ENCODE results near the gene ZNF484.
"Not testable (repeated sequence)": the region's sequence is repeated elsewhere in the genome, so short reads cannot be mapped to it uniquely, and the experiment has no call there.

The ZNF484 gene

DNA sequence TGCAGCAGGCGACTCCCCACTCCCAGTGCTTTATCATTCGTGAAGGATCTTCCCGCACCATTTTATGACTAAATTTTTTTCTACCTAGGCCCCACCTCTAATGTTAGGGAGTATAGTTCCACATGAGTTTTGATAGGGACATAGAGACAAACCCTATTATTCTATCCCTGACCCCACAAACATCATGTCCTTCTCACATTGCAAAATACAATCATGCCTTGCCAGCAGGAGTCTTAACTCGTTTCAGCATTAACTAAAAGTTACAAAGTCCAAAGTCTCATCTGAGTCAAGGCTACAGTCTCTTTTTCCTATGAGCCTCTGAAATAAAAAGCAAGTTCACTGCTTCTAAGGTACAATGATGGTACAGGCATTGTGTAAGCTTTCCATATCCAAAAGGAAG is 14.4 kb upstream of the ZNF484 start:
- WGBS, 2 experiments = 85 to 91% methylated on average over 4 of the region's 4 CpGs
- H3K9me3 ChIP-seq (ENCODE audit: control insufficient read depth, low read length); H3K27ac ChIP-seq (ENCODE audit: insufficient read depth, low read depth, low read length, poor library complexity, severe bottlenecking); H3K27me3 ChIP-seq (ENCODE audit: control insufficient read depth, insufficient read depth, low read length, poor library complexity, severe bottlenecking); H3K36me3 ChIP-seq (ENCODE audit: control insufficient read depth, insufficient read depth, low read length); H3K4me1 ChIP-seq (ENCODE audit: control insufficient read depth, insufficient read depth, low read length); H3K4me3 ChIP-seq (ENCODE audit: insufficient read depth, low read depth, low read length): not testable (repeated sequence)

DNA sequence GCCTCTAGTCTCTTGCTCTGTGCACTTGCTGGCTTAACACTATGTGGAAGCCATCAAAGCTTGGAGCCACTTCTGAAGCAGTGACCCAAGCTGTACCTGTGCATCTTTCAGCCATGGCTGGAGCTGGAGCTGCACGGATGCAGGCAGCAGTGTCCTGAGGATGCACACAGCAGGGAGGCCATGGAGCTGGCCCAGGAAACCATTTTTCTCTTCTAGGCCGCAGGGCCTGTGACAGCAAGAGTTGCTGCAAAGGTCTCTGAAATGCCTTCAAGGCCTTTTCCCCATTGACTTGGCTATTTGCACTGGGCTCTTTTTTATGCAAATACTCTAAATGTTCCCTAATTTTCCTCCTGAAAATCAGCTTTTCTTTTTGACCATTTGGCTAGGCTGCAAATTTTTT is 12.9 kb upstream of the ZNF484 start:
- no peaks in the 10 kb centered on the region for H3K4me1 ChIP-seq (ENCODE audit: control insufficient read depth, insufficient read depth, low read length)
- WGBS, 2 experiments = 39 to 48% methylated on average over 2 of the region's 2 CpGs

DNA sequence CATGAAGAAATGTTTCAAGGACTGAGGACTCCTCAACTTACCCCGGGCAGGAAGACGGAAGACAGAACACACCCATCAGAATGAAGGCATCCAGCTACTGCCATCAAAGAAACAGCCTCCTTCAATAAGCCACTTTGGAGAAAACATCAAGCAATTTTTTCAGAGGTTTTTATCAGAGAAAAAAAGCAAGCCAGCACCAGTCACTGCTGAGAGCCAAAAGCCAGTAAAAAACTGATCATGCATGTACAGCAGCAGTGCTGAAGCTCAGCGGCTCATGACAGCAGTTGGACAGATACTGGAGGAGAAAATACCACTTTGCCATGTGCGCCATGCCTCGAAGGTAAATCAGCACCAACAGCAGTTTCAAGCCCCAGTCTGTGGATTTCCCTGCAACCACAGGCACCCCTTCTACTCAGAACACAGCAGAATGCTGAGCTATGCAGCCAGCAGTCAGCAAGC is 10.1 kb upstream of the ZNF484 start:
- Histone ChIP-seq H3K27me3 (ENCODE audit: control insufficient read depth, insufficient read depth, low read length, poor library complexity, severe bottlenecking) (no peaks in the 10 kb centered on the region), H3K4me3 (ENCODE audit: insufficient read depth, low read depth, low read length) (no peak overlapping the region), H3K27ac (ENCODE audit: insufficient read depth, low read depth, low read length, poor library complexity, severe bottlenecking) (no peak overlapping the region), H3K36me3 (ENCODE audit: control insufficient read depth, insufficient read depth, low read length) (no peaks in the 10 kb centered on the region), H3K4me1 (ENCODE audit: control insufficient read depth, insufficient read depth, low read length) (peaks cover 6% of the 10 kb centered on the region), H3K9me3 (ENCODE audit: control insufficient read depth, low read length) (no peaks in the 10 kb centered on the region)
- WGBS, 2 experiments = 94% methylated on average over 5 of the region's 5 CpGs

More for the DNA sequence above, 12.9 kb upstream of the ZNF484 start:
- Histone ChIP-seq H3K4me3 (ENCODE audit: insufficient read depth, low read depth, low read length) (no peak overlapping the region), H3K36me3 (ENCODE audit: control insufficient read depth, insufficient read depth, low read length) (no peaks in the 10 kb centered on the region), H3K27ac (ENCODE audit: insufficient read depth, low read depth, low read length, poor library complexity, severe bottlenecking) (no peak overlapping the region), H3K27me3 (ENCODE audit: control insufficient read depth, insufficient read depth, low read length, poor library complexity, severe bottlenecking) (no peaks in the 10 kb centered on the region), H3K9me3 (ENCODE audit: control insufficient read depth, low read length) (no peaks in the 10 kb centered on the region)

DNA sequence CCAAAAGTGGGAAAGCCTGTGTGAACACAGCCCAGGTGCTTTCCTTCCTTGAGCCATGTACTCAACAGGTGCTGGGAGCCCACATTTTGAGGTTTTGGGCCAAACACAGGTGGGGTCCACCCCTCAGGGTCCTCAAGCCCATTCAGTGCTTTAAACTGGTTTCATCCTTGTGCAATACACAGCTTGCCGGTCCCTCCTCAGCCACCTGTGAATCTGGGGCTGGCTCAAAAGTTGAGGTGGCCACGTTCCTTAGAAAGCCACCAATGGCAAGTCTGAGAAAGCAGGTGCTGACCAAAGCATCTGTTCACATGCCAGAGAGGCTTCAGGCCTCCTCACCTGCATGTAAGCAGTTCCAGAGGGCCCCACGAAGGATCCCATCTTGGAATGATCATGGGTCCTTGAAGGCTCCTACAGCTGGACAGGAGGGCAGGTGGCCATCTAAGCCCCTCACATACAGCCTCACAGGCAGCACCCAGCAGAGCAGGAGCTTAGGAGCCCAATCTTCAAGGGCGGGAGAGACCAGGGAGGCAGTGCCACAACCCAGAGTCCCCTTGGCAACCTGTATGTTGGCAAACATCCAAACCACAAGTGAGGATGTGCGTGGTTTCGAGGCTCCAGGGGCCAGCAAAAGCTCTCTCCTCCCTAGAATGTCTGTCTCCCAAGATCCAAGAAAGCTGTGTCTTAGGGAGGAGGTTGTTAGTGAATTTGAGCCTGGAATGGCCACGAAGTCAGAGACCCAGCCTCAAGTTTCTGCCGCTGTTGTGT is 9.2 kb upstream of the ZNF484 start:
- H3K9me3 ChIP-seq (ENCODE audit: control insufficient read depth, low read length); H3K27me3 ChIP-seq (ENCODE audit: control insufficient read depth, insufficient read depth, low read length, poor library complexity, severe bottlenecking); H3K36me3 ChIP-seq (ENCODE audit: control insufficient read depth, insufficient read depth, low read length); H3K27ac ChIP-seq (ENCODE audit: insufficient read depth, low read depth, low read length, poor library complexity, severe bottlenecking); H3K4me3 ChIP-seq (ENCODE audit: insufficient read depth, low read depth, low read length); H3K4me1 ChIP-seq (ENCODE audit: control insufficient read depth, insufficient read depth, low read length): not testable (repeated sequence)
- WGBS, 2 experiments = 90 to 92% methylated on average over 8 of the region's 8 CpGs

DNA sequence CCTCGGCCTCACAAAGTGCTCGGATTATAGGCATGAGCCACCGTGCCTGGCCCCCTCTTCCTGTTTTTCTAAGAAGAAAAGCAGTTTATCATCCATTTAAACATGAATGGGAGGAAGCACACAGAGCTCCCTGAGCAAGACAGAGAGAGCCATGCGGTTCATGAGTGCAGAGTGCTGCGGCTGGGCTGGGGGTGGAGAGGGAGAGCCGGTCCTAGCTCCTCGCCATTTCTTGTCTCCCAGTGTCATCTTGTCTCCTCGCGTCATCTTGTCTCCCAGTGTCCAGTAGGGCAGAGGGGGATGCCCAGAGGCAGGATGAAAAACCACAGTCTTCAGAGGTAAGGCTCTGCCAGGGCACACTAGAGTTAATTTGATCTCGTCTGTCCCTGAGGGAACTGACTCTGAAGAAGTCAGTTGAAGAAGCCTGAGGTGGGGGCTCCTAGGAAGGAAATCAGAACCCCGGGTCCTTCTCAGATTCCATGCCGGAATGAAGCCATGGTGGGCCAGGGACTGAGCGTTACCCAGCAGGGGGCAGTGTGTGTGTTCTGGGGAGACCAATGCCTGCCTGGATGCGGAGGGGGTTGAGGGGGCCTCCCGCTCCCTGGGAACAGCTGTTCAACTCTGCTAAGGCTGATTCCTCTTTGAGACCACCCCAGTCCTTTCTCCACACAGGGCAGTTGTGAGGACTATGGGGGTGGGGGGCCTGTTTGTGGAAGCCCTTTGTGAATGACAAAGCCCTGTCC is 6.0 kb upstream of the ZNF484 start:
- H3K4me3 ChIP-seq (ENCODE audit: insufficient read depth, low read depth, low read length); H3K27me3 ChIP-seq (ENCODE audit: control insufficient read depth, insufficient read depth, low read length, poor library complexity, severe bottlenecking); H3K27ac ChIP-seq (ENCODE audit: insufficient read depth, low read depth, low read length, poor library complexity, severe bottlenecking); H3K36me3 ChIP-seq (ENCODE audit: control insufficient read depth, insufficient read depth, low read length); H3K9me3 ChIP-seq (ENCODE audit: control insufficient read depth, low read length); H3K4me1 ChIP-seq (ENCODE audit: control insufficient read depth, insufficient read depth, low read length): not testable (repeated sequence)
- WGBS, 2 experiments = 77 to 80% methylated on average over 15 of the region's 15 CpGs

DNA sequence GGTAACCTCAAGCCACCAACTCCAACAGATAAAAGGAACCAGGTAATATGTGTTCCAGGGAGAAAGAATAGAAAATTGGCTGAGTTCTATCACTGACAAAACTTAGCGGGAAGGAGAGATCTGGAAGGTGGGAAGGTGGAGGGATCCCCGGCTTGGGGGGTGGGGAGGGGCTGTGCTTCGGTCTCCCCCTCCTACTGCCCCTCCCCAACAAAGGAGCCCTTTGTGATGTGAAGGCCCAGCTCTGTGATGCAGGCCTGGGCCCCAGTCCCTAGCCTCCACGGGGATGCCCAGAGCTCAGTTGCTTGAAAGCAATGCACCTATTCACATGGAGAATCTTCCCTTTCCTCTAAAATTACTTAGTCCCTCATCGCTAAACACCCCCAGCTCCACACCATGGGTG is 4.4 kb upstream of the ZNF484 start:
- Histone ChIP-seq H3K27me3 (ENCODE audit: control insufficient read depth, insufficient read depth, low read length, poor library complexity, severe bottlenecking) (no peaks in the 10 kb centered on the region), H3K9me3 (ENCODE audit: control insufficient read depth, low read length) (no peaks in the 10 kb centered on the region), H3K27ac (ENCODE audit: insufficient read depth, low read depth, low read length, poor library complexity, severe bottlenecking) (no peak overlapping the region), H3K4me3 (ENCODE audit: insufficient read depth, low read depth, low read length) (no peak overlapping the region), H3K36me3 (ENCODE audit: control insufficient read depth, insufficient read depth, low read length) (no peaks in the 10 kb centered on the region), H3K4me1 (ENCODE audit: control insufficient read depth, insufficient read depth, low read length) (peaks cover 6% of the 10 kb centered on the region)
- 22 to 25% methylated on average over 4 to 5 of the region's 5 CpGs for WGBS, 2 experiments

DNA sequence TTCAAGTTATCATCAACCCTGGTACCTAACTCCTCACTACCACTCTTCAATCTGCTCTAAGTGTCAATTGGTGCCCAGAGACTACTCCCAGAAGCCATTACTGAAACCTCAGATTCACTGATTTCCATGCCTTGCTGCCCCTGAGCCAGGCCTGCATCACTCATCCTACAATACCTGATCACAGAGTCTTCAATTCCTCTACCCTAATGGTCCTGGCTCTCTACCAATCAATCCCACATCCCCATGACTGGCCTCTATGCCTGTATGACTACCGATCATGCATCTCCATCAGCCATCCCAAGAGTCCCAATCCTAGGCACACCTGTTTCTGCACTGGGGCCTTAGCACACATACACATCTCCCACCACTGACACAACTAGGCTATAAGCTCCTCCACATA is 2.5 kb downstream of the ZNF484 start:
- H3K4me1 ChIP-seq (ENCODE audit: control insufficient read depth, insufficient read depth, low read length) = no peaks in the 10 kb centered on the region
- H3K9me3 ChIP-seq (ENCODE audit: control insufficient read depth, low read length) = no peaks in the 10 kb centered on the region
- no peak overlapping the region for H3K4me3 ChIP-seq (ENCODE audit: insufficient read depth, low read depth, low read length)
- H3K27me3 ChIP-seq (ENCODE audit: control insufficient read depth, insufficient read depth, low read length, poor library complexity, severe bottlenecking) = no peaks in the 10 kb centered on the region
- H3K36me3 ChIP-seq (ENCODE audit: control insufficient read depth, insufficient read depth, low read length) = no peaks in the 10 kb centered on the region
- no CpG with 5 or more reads among the region's 1 CpG for WGBS, 2 experiments
- H3K27ac ChIP-seq (ENCODE audit: insufficient read depth, low read depth, low read length, poor library complexity, severe bottlenecking) = no peak overlapping the region

DNA sequence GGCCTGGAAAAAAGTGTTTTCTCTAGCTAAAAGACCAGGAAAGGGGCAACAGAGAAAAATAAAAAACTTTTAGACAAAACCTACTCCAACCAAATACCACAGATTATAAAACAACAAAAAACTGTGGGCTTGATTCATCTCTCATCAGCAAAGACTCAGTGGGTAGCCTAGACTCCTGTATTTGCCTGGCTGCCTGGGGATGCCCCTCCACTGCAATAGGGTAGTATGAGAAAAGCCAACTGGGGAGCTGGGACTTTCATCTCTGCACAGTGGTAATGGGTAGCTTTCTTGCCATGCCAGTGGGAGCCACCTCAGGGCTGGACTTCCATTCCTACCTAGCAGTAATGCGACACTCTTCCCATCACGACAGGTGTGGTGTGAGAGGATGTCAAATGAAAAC is 7.5 kb downstream of the ZNF484 start:
- Histone ChIP-seq H3K4me1 (ENCODE audit: control insufficient read depth, insufficient read depth, low read length) (no peaks in the 10 kb centered on the region), H3K27me3 (ENCODE audit: control insufficient read depth, insufficient read depth, low read length, poor library complexity, severe bottlenecking) (no peaks in the 10 kb centered on the region), H3K36me3 (ENCODE audit: control insufficient read depth, insufficient read depth, low read length) (peaks cover 7% of the 10 kb centered on the region), H3K9me3 (ENCODE audit: control insufficient read depth, low read length) (no peaks in the 10 kb centered on the region), H3K27ac (ENCODE audit: insufficient read depth, low read depth, low read length, poor library complexity, severe bottlenecking) (no peak overlapping the region), H3K4me3 (ENCODE audit: insufficient read depth, low read depth, low read length) (no peak overlapping the region)
- 86 to 96% methylated on average over 2 of the region's 2 CpGs for WGBS, 2 experiments

DNA sequence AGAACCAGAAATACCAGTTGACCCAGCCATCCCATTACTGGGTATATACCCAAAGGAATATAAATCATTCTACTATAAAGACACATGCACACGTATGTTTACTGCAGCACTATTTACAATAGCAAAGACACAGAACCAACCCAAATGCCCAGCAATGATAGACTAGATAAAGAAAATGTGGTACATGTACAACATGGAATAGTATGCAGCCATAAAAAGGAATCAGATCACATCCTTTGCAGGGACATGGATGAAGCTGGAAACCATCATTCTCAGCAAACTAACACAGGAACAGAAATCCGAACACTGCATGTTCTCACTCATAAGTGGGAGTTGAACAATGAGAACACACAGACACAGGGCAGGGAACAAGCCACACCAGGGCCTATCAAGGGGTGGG is 11.2 kb downstream of the ZNF484 start:
- H3K4me3 ChIP-seq (ENCODE audit: insufficient read depth, low read depth, low read length); H3K9me3 ChIP-seq (ENCODE audit: control insufficient read depth, low read length); H3K36me3 ChIP-seq (ENCODE audit: control insufficient read depth, insufficient read depth, low read length); H3K27ac ChIP-seq (ENCODE audit: insufficient read depth, low read depth, low read length, poor library complexity, severe bottlenecking); H3K4me1 ChIP-seq (ENCODE audit: control insufficient read depth, insufficient read depth, low read length); H3K27me3 ChIP-seq (ENCODE audit: control insufficient read depth, insufficient read depth, low read length, poor library complexity, severe bottlenecking): not testable (repeated sequence)
- WGBS, 2 experiments = 90 to 98% methylated on average over 2 of the region's 2 CpGs

DNA sequence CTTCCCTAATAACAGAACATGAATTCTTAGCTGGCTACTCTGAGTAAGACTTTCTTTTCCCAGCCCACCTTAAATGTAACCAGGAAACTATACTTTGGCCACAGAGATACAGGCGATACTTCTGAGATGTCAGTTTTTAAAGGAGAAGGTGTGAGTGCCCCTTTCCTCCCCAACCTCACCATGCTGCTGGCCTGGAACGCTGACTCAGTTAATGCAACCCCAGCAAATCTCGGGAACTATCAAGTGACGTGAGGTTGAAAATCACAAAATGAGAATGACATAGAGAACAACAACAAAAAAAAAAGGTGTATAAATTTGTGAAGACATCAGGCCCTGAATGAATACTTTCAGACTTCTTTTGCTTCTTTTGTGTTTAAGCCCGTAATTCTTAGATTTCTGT is 13.7 kb downstream of the ZNF484 start:
- peaks cover 14% of the 10 kb centered on the region for H3K36me3 ChIP-seq (ENCODE audit: control insufficient read depth, insufficient read depth, low read length)
- no peaks in the 10 kb centered on the region for H3K9me3 ChIP-seq (ENCODE audit: control insufficient read depth, low read length)
- no peak overlapping the region for H3K27ac ChIP-seq (ENCODE audit: insufficient read depth, low read depth, low read length, poor library complexity, severe bottlenecking)
- H3K4me3 ChIP-seq (ENCODE audit: insufficient read depth, low read depth, low read length) = no peak overlapping the region
- 65 to 74% methylated on average over 4 to 5 of the region's 5 CpGs for whole genome bisulfite sequencing, 2 experiments
- H3K27me3 ChIP-seq (ENCODE audit: control insufficient read depth, insufficient read depth, low read length, poor library complexity, severe bottlenecking) = no peaks in the 10 kb centered on the region
- no peaks in the 10 kb centered on the region for H3K4me1 ChIP-seq (ENCODE audit: control insufficient read depth, insufficient read depth, low read length)

All from ectodermal cell (in vitro differentiated cells).